Activated effector memory CD4-positive, alpha-beta T cell treated with Interleukin-2 at 50 U/mL for 16 hours (primary cell): ENCODE measurements around the gene LY6G5B.

ENCODE experiments used
- DNase-seq: peaks from one replicate; pipeline ENCODE4 v3.0.0-alpha.2; 2020

The LY6G5B gene

GRCh38 chr6:31663126-31663960 is 6.4 kb upstream of the LY6G5B start:
- no peak for DNase-seq

DNA sequence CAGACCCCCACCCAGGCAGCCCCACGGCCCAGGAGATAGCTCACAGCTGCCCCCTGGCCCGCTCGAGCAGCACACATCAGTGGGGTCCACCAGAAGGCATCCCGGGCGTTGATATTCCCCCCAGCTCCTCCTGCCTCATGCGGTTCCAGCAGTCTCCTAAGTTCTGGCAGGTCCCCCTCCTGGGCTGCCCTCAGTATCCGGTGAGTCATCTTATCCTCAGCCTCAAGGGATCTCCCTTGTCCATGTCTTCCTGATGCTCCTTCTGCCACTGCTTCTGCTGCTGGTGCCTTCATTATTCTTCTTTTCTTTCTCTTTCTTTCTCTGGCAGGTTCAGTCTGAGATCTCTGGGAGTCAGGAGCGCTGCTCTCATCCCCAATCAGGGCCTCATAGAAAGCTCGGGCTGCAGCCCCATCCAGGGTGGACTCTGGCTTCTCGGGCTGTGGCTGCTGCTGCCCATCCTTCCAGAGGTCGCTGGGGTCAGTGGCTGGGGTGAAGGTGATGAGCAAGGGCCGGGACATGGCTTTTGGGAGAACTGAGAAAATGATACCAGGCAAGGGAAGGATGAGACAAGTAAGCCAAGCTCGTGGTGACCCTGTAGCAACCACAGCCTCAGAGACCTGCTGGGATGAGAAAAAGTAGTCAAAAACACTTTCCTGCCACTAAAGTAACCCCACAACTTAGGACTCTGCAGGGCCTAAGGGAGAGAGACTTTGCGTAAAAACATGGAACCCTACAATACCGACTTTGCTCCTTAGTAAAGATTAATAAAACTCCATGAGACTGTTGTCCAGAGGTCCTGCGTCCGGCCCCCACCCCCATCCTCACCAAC is 5.6 kb upstream of the LY6G5B start:
- no peak for DNase-seq

DNA sequence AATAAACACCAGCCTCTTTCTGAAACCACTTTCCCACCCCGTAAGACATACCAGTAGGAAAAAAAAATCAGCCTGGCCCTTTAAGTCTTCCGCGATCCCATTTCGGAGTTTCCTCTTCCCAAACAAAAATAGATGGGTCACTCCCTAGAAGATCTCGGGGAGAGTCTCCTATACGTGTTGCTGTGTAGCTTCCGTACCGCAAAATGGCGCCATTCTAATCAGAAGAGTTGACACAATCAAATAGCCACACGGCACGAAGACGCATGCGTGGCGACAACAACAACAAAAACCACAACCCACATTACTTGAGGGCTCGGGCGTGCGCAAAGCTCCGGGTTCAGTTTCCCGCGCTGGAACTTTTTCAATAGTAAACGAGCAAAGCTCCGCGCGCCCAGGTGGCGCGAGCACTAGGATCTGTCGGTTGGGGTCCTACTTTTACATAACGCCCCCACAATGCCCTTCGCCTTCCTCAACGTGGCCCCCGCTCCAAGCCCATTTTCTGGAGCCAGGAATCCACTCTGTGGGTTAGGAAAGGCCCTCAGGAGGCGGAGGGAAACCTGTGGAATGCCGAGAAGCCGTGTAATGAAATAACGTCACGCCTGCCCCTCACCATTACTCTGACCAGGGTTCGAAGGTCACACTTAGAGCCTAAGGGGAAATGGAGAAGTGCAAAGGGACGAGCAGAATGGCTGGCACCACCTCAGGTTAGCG is 4.8 kb upstream of the LY6G5B start, which contains the start of gene GPANK1:
Gene GPANK1 (minus strand): TSS at position 208 of the 711 bp plus-strand sequence. CDS start 519 bp downstream, outside the sequence.
- peak; percentile 83 for DNase-seq

GRCh38 chr6:31665501-31666336 is 4.1 kb upstream of the LY6G5B start, which contains the start of gene CSNK2B:
CSNK2B (plus strand) TSS chr6:31666080; CDS start chr6:31666832, 752 bp downstream.
- DNase-seq = peak; percentile 98

GRCh38 chr6:31666337-31666965 is 3.3 kb upstream of the LY6G5B start:
- no peak for DNase-seq

DNA sequence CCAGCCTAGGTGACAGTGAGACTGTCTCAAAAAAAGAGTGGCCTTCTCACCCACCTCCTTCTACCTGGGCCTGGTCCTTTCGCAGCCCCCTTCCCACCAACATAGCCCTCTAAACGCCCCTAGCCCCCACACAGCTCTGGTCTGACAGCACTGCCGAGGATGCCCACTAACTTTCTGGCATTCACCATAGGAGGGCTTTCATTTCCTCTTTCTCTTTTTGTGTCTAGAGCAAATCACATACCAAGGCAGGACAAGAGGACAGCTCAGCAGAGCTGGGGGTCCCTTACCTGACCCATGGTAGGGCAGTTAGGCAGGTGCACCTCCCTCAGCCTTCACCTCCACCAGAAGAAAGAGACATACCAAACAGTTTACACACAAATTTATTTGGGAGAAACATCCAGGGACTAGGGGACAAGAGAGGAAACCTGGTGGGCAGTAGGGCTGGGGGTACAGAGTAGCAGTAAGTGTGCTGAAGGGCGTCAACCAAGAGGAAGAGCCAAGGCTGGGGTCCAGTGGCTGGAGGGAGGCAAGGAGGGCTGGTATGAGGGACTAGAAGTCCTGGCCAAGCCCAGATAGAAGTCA is 6.6 kb downstream of the LY6G5B start:
- no peak for DNase-seq

DNA sequence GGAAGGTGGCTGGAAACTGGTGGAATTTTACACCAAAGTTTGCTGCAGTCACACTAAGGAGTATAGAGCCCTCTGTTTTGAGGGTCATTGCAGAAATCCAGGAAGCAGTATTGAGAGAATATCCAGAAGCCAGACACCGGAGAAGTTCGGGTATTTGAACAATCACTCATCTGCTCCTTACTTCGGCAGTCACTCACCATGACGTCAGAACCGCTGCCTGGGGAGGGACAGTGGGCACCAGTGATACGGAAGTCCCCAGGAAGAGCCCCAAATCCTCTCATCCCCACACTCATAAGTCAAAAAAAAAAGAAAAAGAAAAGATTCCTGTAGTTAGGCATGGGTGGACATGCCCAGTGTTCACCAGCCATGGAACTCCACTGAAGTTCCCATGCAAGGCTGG is 7.1 kb downstream of the LY6G5B start:
- DNase-seq = no peak

GRCh38 chr6:31677955-31678354 is 8.2 kb downstream of the LY6G5B start:
- DNase-seq = no peak

DNA sequence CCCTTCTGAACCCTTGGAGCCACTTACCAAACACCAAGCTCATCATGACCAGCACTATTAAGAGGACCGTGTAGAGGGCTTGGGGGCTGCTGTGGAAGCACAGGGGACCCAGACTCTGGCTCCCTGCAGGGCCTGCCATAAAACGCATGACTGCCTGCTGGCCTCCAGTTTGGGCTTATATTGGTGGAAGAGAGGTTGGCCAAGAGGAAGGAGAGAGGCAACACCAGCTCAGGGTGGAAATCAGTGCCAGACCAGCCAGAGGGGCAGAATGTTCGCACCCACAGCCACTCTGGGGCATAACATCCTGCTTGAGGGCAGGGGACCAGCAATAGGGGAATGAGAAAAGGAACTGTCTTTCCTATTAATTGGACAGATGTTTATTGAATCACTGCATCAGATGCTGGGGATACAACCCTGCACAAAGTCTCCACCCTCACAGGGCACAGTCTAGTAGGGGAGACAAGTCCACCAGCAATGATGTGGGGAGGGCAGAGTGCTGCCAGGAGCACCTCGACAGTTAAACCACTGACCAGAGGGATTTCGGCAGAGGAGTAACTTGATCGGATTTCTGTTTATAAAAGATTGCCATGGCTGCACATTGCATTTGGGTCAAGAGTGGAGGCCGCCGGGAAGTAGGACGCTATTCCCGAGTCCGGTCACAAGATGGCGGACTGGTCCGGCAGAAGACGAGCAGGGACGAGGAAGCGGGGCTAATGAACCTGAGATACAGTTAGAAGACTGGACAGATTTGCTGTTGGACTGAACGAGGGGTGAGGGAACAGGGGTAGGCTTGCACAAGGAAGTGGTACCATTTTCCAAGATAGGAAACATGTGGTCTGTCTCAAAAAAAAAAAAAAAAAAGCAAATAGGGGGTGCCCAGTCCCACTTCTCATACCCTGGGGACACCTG is 10.7 kb downstream of the LY6G5B start, which contains the start of gene LY6G5C:
Gene LY6G5C (minus strand): TSS at position 842 of the 909 bp plus-strand sequence. CDS start 694 bp downstream, at position 148.
- DNase-seq = peak; percentile 54

DNA sequence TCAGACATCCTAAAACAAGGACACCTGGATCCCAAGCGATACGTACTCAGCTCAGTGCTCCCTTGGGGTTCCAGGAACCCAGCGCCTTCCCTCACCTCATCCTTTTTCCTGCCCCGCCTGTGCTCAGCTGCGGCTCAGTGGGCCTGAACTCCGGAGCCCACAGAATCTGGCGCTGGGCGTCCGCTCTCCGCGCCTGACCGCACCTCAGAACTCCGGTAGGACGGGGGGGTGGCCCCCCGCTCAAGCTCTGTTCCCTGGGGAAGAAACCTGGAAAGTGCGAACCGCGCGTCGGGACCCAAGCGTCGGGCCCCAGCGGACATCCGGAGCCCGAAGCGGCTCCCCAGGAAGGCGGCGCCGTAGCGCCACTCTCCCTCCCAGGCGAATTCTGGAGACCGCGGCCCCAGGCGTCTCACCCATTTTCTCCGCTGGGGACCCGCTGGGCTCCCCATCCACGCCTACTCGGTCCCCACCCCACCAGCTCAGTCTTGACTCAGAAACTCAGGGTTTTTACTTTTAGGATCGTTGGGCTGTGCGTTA is 11.4 kb downstream of the LY6G5B start:
- DNase-seq = peak; percentile 21

DNA sequence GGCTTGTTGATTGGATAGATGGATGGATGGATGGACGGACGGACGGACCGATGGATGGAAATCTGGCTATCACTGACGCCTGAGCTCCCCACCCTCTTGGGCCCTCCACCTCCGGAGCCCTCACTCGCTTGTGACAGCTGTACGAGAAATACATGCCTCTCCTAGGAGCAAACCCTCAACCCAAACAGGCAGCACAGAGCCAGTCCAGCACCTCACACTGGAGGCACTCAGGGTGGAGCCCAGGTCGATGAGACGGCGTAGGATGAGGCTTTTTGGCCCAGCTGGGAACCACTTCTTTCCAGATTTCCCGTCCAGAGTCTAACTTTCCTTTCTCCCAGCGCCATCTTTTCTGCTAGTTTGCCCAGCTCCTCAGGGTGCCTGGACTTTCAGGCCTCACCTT is 13.8 kb downstream of the LY6G5B start:
- no peak for DNase-seq

DNA sequence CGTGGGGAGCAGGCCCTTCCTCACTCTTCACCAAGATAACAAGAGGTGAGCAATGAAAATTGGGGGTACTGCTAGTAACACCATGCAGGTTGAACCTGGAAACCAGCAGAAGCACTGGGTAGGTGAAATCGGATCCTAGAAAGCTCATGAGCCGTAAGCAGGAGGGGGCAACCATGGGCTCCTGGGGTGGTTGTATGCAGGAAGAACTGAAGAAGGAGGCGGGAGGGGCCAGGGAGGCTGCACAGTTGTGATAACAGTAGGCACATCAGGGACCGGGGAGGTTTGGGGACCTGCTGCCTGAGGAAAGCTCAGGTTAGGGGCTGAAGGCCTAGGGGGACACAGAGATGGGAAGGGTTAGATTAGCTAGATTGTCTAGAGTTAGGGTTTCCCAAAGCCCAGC is 16.7 kb downstream of the LY6G5B start:
- DNase-seq = no peak

DNA sequence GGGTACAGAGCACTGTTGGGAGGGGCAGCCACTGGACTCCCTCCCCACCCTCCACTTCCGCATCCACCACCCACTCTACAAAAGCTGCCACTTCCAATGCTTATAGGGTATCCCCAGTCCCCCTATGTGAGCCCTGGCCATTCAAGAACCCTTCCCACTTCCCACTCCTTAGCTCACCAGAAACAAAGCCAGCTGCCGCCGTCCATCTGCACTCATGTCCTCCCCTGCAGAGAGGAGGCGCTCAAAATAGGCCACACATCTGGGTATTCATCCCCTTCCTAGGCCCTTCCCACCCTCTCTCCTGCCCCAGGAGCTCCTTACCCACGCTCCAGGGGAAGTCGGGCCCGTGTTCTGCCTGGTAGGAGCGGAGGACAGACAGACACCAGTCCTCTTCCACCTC is 17.5 kb downstream of the LY6G5B start:
- DNase-seq = no peak

- no peak for DNase-seq
Observed at GRCh38 chr6:31687860-31688693, 18.3 kb downstream of the LY6G5B start.

- DNase-seq = no peak
Observed at GRCh38 chr6:31689249-31690110, 19.7 kb downstream of the LY6G5B start.

- no peak for DNase-seq
Observed at GRCh38 chr6:31690231-31691077, 20.7 kb downstream of the LY6G5B start.

DNA sequence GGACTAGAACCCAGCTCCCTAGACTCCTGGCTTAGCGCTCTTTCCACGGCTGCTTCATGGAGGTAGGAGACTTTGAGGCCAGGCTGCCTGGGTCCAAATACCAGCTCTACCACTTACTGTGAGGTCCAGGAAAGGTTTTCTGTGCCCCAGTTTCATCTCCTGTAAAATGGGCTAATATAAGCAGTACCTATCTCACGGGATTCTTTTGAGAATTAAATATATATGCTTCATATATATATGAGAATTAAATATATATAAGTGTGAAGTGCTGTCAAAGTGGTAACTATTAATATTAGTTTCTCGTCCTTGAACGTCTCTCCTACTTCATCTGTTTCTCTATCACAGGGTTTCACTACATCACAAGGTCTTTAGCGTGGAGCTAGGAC is 21.3 kb downstream of the LY6G5B start:
- DNase-seq = no peak
